ENCODE measurements around the gene PALMD. TPM values are rescaled to one million over a fixed set of nuclear protein-coding genes. Genes with fewer than 3 reads are reported as not detected.

The PALMD gene
- total RNA-seq, 1 experiment from 2014 or later: not detected

- H2BK12ac ChIP-seq (ENCODE audit: insufficient read length, low read depth, low read length): no peak overlapping the region
- Mint-ChIP-seq H3K36me3 (ENCODE audit: insufficient read depth in 1 of 3, low read depth in 3 of 3) (no peaks in the 10 kb centered on the region), H3K4me1 (peaks cover 24 to 32% of the 10 kb centered on the region in 2 experiments), H3K27me3 (ENCODE audit: low read depth) (no peaks in the 10 kb centered on the region; the same call in 1 of the 2 replicates), H3K4me3 (no peak overlapping the region), H3K9me3 (no peaks in the 10 kb centered on the region), H3K27ac (no peak overlapping the region)
- H3K56ac ChIP-seq (ENCODE audit: insufficient read length, low read depth, low read length): no peak overlapping the region
- H2BK15ac ChIP-seq (ENCODE audit: low read depth, low read length): no peak overlapping the region
- no peak for TF ChIP-seq CTCF (conservative IDR thresholded peaks at IDR 0.05)
- no peak for DNase-seq
- H3K23me2 ChIP-seq (ENCODE audit: insufficient read length, low read depth, low read length, poor library complexity, severe bottlenecking): no peaks in the 10 kb centered on the region
- WGBS (ENCODE audit: extremely low coverage, insufficient read length, low lambda C conversion rate): no CpG with 5 or more reads among the region's 2 CpGs
- no peaks in the 10 kb centered on the region for H3K9me3 ChIP-seq (ENCODE audit: control insufficient read depth, low read depth, low read length)
- H2AK5ac ChIP-seq (ENCODE audit: insufficient read length, low read length): no peak overlapping the region
- no peak overlapping the region for H3K27ac ChIP-seq (ENCODE audit: insufficient read length, low read depth, low read length)
- H3K4ac ChIP-seq (ENCODE audit: low read depth, low read length): no peak overlapping the region
- H2AFZ ChIP-seq (ENCODE audit: low read length): no peak overlapping the region
- no peaks in the 10 kb centered on the region for H3K79me2 ChIP-seq (ENCODE audit: insufficient read depth, low read length)
- no peaks in the 10 kb centered on the region for H3K4me1 ChIP-seq (ENCODE audit: insufficient read depth, low read length)
- no peak overlapping the region for H3K14ac ChIP-seq (ENCODE audit: insufficient read depth, low read length)
- H3K23ac ChIP-seq (ENCODE audit: insufficient read length, low read depth, low read length): no peak overlapping the region
- H3K4me2 ChIP-seq (ENCODE audit: insufficient read depth, insufficient read length, low read length): no peak overlapping the region
- H3K27me3 ChIP-seq (ENCODE audit: insufficient read depth, low read length): no peaks in the 10 kb centered on the region
- no peak overlapping the region for H4K91ac ChIP-seq (ENCODE audit: insufficient read length, low read depth, low read length)
- H3T11ph ChIP-seq (ENCODE audit: low read length): no peak overlapping the region
- H3K18ac ChIP-seq (ENCODE audit: insufficient read length, low read depth, low read length): no peak overlapping the region
- H2BK120ac ChIP-seq (ENCODE audit: low read depth, low read length, poor library complexity, severe bottlenecking): no peak overlapping the region
- H4K20me1 ChIP-seq (ENCODE audit: control insufficient read depth, insufficient read depth, insufficient read length): no peaks in the 10 kb centered on the region
- H3K9ac ChIP-seq (ENCODE audit: extremely low read depth, insufficient read length, low read length): no peak overlapping the region
- no peak overlapping the region for H4K5ac ChIP-seq (ENCODE audit: insufficient read length, low read depth, low read length)
- no peaks in the 10 kb centered on the region for H3K79me1 ChIP-seq (ENCODE audit: insufficient read depth, low read depth, low read length, poor library complexity, severe bottlenecking)
- no peak overlapping the region for H4K8ac ChIP-seq (replicated peaks; ENCODE audit: insufficient read length, low read depth, low read length)
- no peak overlapping the region for H2BK5ac ChIP-seq (ENCODE audit: insufficient read length, low read length)
- H2BK20ac ChIP-seq (ENCODE audit: low read depth, low read length, poor library complexity, severe bottlenecking): no peak overlapping the region
These were observed 1.5 kb upstream of the PALMD start for GRCh38 chr1:99644279-99645004.

All from H9 (cell line).